Measurements from ENCODE around the gene SMIM12.

Gene SMIM12

DNA sequence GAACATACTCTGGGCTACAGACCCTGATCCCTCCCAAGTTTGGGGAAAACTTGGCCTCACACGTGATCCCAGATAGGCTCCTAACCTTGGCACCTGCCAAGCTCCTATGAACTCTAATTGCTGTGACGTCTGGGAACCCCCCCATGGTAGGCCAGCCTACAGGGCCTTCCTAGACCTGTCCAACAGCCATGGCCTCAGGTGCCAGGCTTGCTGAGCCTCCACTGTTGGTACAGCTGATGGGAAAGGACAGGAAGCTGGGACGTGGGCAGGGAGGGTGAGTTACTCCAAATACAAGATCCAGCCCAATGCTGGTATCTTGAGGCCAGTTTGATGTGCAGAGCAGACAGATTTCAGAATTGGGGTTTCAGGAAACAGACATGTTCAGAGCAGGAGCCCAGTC is 19.1 kb downstream of the SMIM12 start:
- no peak for TF ChIP-seq CTCF (conservative IDR thresholded peaks at IDR 0.05; ENCODE audit: low read depth, low read length)
- DNase-seq (ENCODE audit: low read depth): no peak
- no peak overlapping the region for H3K4me3 ChIP-seq (ENCODE audit: low read length)

DNA sequence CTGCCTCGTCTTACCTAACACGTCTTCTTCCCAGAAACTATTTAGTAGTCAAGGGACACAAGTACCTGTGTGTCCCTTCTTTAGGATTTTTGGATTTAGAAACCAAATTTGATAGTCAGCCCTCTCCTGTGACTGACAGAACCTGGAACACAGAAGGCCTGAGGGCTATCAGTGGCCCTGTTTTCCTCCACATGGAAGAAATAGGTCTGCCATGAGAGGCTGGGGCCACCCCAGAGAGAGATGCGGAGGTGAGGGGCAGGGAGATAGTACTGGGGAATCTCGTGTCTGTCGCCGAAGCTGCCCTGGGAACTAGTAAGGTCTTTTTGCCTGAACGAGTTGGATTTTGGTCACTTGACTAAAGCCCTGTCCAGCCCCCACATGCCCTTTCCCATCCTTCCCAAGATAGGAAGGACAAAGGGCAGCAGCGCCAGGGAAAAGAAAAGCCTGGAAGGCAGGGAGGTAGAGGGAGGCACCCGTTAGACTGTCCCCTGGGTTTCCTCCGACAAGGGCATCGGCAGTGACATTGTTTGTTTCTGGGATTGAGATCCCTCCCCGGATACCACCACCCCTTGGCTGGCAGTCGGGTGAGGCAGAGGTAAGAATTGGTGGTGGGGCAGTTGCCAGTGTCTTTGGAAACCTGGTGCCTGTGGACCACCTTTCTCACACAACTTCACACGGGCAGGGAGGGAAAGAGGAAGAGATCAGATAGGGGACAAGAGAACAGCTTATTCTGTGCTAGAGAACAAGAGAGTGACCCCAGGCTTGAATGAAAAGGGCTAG is 19.8 kb downstream of the SMIM12 start:
- TF ChIP-seq CTCF (conservative IDR thresholded peaks at IDR 0.05; ENCODE audit: low read depth, low read length): no peak
- H3K4me3 ChIP-seq (ENCODE audit: low read length): no peak overlapping the region
- no peak for DNase-seq (ENCODE audit: low read depth)

GRCh38 chr1:34833711-34834110 is 25.8 kb downstream of the SMIM12 start:
- no peak for DNase-seq (ENCODE audit: low read depth)
- H3K4me3 ChIP-seq (ENCODE audit: low read length): no peak overlapping the region
- TF ChIP-seq CTCF (conservative IDR thresholded peaks at IDR 0.05; ENCODE audit: low read depth, low read length): no peak

DNA sequence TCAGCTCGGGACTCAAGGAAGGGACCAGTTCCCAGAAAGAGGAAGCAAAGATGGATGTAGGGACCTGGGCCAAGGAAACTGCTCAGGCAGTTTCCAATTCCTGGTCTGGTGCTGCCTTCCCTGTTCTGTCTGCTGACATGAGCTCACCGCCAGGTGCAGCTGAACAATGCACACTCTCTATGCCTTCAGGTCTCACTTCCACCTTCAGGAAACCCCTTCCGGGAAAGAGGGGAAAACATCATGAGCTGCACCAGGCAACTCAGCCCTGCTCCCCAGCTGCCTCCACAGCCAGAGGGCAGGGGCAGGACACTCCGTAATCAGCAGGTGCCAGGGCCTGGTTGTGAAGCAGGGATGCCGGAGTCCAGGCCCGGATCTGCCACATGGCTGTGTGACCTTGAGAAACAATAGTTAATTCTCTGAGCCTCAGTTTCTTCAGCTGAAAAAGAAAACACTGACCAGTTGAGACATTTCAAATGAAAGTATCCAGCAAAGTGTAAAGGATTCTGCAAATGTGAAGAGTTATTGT is 27.8 kb downstream of the SMIM12 start:
- TF ChIP-seq CTCF (conservative IDR thresholded peaks at IDR 0.05; ENCODE audit: low read depth, low read length): no peak
- no peak for DNase-seq (ENCODE audit: low read depth)
- no peak overlapping the region for H3K4me3 ChIP-seq (ENCODE audit: low read length)

- H3K4me3 ChIP-seq (ENCODE audit: low read length): no peak overlapping the region
- TF ChIP-seq CTCF (conservative IDR thresholded peaks at IDR 0.05; ENCODE audit: low read depth, low read length): no peak
- no peak for DNase-seq (ENCODE audit: low read depth)
Observed at GRCh38 chr1:34829250-34829649, 30.3 kb downstream of the SMIM12 start.

DNA sequence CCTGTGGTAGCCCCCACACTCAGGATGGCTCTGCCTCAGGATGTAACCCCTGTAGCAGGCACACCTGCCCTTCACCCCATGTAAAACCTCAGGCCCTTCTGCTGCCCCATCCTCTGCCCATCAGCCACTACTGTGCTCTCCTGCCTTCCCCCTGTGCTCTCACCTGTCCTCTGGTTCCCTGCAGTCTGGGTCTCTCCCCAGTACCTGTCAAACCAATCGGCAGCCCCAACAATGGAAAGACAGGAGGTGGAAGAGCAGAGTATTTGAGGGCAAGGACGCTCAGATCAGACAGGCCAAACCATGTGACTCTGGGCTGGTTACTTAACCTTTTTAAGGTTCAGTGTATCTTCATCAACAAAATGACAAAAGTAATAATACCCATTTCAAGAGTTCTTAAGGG is 30.9 kb downstream of the SMIM12 start:
- H3K4me3 ChIP-seq (ENCODE audit: low read length): no peak overlapping the region
- DNase-seq (ENCODE audit: low read depth): no peak
- TF ChIP-seq CTCF (conservative IDR thresholded peaks at IDR 0.05; ENCODE audit: low read depth, low read length): no peak

GRCh38 chr1:34827341-34827941 is 32.1 kb downstream of the SMIM12 start:
- no peak for TF ChIP-seq CTCF (conservative IDR thresholded peaks at IDR 0.05; ENCODE audit: low read depth, low read length)
- no peak overlapping the region for H3K4me3 ChIP-seq (ENCODE audit: low read length)
- DNase-seq (ENCODE audit: low read depth): no peak

All from retinal pigment epithelial cell (primary cell).